Measurements from ENCODE around the gene CASK. TPM values are rescaled to one million over a fixed set of nuclear protein-coding genes. Genes with fewer than 3 reads are reported as not detected.

CASK gene
- total RNA-seq, 1 experiment from 2014 or later, result 29.4 TPM

DNA sequence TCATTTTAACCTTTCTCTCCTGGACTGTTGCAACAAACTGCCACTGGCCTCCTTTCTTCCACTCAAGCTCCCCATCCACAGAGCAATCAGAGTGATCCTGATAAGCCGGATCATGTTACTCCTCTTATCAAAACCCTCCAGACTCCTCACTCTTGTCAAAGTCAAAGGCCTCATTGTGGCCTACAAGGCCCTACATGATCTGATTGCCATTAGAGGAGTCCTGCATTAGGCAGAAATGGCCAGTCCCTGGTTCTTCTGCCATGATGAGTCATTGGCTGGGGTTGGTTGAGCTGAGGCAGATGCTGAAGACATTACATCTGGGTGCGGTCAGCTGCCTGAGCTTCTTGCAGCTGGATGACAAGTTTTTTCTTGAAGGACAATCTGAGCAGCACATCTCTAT lies 32.7 kb upstream of the CASK start:
- H3K27me3 ChIP-seq (ENCODE audit: insufficient read depth, low read depth), result no peaks in the 10 kb centered on the region
- no peaks in the 10 kb centered on the region for H4K20me1 ChIP-seq (ENCODE audit: insufficient read depth)
- TF ChIP-seq, protein P1, sequence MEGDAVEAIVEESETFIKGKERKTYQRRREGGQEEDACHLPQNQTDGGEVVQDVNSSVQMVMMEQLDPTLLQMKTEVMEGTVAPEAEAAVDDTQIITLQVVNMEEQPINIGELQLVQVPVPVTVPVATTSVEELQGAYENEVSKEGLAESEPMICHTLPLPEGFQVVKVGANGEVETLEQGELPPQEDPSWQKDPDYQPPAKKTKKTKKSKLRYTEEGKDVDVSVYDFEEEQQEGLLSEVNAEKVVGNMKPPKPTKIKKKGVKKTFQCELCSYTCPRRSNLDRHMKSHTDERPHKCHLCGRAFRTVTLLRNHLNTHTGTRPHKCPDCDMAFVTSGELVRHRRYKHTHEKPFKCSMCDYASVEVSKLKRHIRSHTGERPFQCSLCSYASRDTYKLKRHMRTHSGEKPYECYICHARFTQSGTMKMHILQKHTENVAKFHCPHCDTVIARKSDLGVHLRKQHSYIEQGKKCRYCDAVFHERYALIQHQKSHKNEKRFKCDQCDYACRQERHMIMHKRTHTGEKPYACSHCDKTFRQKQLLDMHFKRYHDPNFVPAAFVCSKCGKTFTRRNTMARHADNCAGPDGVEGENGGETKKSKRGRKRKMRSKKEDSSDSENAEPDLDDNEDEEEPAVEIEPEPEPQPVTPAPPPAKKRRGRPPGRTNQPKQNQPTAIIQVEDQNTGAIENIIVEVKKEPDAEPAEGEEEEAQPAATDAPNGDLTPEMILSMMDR (conservative IDR thresholded peaks at IDR 0.05), result no peak
- TF ChIP-seq EZH2 (IDR thresholded peaks at IDR 0.05; ENCODE audit: low read depth), result no peak
- H3K4me1 ChIP-seq (replicated peaks; ENCODE audit: insufficient read depth), result no peaks in the 10 kb centered on the region
- H3K27ac ChIP-seq, result no peak overlapping the region
- no peaks in the 10 kb centered on the region for H3F3A ChIP-seq (ENCODE audit: insufficient read depth, low read depth)
- H3K4me2 ChIP-seq, result no peak overlapping the region
- BruUV-seq (replicated peaks), result no TSS peak
- no peaks in the 10 kb centered on the region for H3K79me2 ChIP-seq (ENCODE audit: low read depth)
- no peak for DNase-seq
- H3K36me3 ChIP-seq (ENCODE audit: low read depth), result no peaks in the 10 kb centered on the region
- H3K9me3 ChIP-seq (ENCODE audit: insufficient read depth, low read depth), result no peaks in the 10 kb centered on the region
- CTCF ChIA-PET, result no interaction called here
- intact Hi-C loops (cut with micrococcal nuclease; ENCODE audit: unreplicated experiment), result no loop called here
- no peak overlapping the region for H3K4me3 ChIP-seq
- H2AFZ ChIP-seq, result no peak overlapping the region
- POLR2A ChIA-PET (ENCODE audit: unreplicated experiment), result no interaction called here
- no peaks in the 10 kb centered on the region for H3K9me2 ChIP-seq (ENCODE audit: insufficient read depth)

DNA sequence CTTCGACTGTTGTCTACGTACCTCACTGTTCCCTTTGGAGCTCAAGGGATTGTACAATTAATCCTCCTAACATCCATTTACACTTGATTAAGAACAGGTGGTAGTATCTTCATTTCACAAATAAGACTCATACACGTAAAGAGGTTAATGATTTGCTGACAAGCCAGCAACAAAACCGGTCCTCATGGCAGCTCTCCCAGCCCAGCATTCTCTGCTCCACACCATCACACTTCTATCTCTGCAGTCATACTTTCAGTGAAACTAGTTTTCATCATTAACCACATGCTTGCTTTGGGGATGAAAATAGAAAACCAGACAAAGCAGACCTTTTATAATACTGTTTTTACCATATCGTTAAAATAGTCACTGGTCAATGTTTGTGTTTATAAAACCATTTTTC lies 28.7 kb upstream of the CASK start:
- H3K79me2 ChIP-seq (ENCODE audit: low read depth), result no peaks in the 10 kb centered on the region
- no peaks in the 10 kb centered on the region for H3K36me3 ChIP-seq (ENCODE audit: low read depth)
- no peak overlapping the region for H3K4me2 ChIP-seq
- H3K9me2 ChIP-seq (ENCODE audit: insufficient read depth), result no peaks in the 10 kb centered on the region
- H3F3A ChIP-seq (ENCODE audit: insufficient read depth, low read depth), result no peaks in the 10 kb centered on the region
- no peak for TF ChIP-seq EZH2 (IDR thresholded peaks at IDR 0.05; ENCODE audit: low read depth)
- H3K4me1 ChIP-seq (replicated peaks; ENCODE audit: insufficient read depth), result no peaks in the 10 kb centered on the region
- H3K27ac ChIP-seq, result no peak overlapping the region
- no peak overlapping the region for H2AFZ ChIP-seq
- no peak overlapping the region for H3K4me3 ChIP-seq
- no peak for DNase-seq
- POLR2A ChIA-PET (ENCODE audit: unreplicated experiment), result no interaction called here
- CTCF ChIA-PET, result no interaction called here
- no TSS peak for BruUV-seq (replicated peaks)
- intact Hi-C loops (cut with micrococcal nuclease; ENCODE audit: unreplicated experiment), result no loop called here
- H4K20me1 ChIP-seq (ENCODE audit: insufficient read depth), result no peaks in the 10 kb centered on the region
- no peaks in the 10 kb centered on the region for H3K9me3 ChIP-seq (ENCODE audit: insufficient read depth, low read depth)
- H3K27me3 ChIP-seq (ENCODE audit: insufficient read depth, low read depth), result no peaks in the 10 kb centered on the region

DNA sequence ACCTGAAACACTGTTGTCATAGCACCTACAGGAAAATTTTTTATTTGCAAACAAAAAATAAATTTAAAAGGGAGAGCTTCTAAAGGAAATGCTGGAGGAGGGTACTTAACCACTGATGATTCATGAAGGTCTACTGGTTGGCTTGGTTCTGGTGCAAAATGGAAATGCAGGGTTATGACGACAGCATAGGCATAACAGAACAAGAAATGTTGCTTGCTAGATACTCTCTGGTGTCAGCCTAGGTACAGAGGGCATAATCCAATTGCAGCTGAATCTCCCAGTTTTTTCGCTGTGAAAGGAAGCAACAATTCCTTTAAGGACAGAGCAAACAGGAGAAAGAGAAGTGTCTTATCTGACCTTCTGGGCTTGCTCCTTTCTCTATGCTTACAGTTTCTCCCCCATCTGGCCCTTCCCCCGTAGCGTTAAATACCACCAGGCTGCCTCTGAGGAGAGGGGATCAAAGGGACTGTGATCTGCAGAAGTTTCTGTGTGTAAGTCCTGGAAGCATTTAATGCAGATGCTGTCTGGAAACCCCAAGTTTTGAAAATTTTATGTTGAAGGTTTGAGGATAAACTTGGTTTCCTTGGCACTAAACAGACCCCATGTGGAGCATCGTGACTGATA lies 23.7 kb upstream of the CASK start:
- Histone ChIP-seq H3K9me2 (ENCODE audit: insufficient read depth) (no peaks in the 10 kb centered on the region), H3K27ac (no peak overlapping the region), H3K4me3 (no peak overlapping the region), H3F3A (ENCODE audit: insufficient read depth, low read depth) (no peaks in the 10 kb centered on the region), H3K9me3 (ENCODE audit: insufficient read depth, low read depth) (no peaks in the 10 kb centered on the region), H3K27me3 (ENCODE audit: insufficient read depth, low read depth) (no peaks in the 10 kb centered on the region), H3K36me3 (ENCODE audit: low read depth) (no peaks in the 10 kb centered on the region), H3K4me2 (no peak overlapping the region), H2AFZ (no peak overlapping the region), H3K79me2 (ENCODE audit: low read depth) (no peaks in the 10 kb centered on the region), H3K4me1 (replicated peaks; ENCODE audit: insufficient read depth) (no peaks in the 10 kb centered on the region), H4K20me1 (ENCODE audit: insufficient read depth) (no peaks in the 10 kb centered on the region)
- BruUV-seq (replicated peaks), result no TSS peak
- DNase-seq, result no peak
- ChIA-PET POLR2A (ENCODE audit: unreplicated experiment) (no interaction called here), CTCF (no interaction called here)
- TF ChIP-seq, protein P1 (conservative IDR thresholded peaks at IDR 0.05), result no peak
- TF ChIP-seq EZH2 (IDR thresholded peaks at IDR 0.05; ENCODE audit: low read depth), result no peak
- intact Hi-C loops (cut with micrococcal nuclease; ENCODE audit: unreplicated experiment), result no loop called here

DNA sequence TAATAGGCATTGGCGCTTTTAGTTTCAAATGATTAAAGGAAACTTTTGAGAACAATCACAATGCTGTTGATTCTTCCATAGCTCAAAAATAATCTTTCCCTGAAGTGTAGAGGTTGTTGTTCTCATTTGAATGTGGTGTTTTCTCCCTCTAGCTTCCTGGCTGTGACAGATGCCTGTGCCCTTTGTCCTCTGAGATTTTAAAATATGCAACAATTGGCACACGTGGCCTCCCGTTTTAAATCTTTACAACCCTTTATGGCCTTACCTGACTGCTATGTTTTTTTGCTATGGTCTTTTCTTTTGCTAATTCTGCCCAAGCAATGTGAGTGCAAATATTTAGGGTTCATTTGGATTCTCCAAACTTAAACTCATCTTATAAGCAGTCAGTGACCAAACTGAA lies 22.9 kb upstream of the CASK start:
- Histone ChIP-seq H3K4me3 (no peak overlapping the region), H3K4me1 (replicated peaks; ENCODE audit: insufficient read depth) (no peaks in the 10 kb centered on the region), H3K27ac (no peak overlapping the region), H3K9me2 (ENCODE audit: insufficient read depth) (no peaks in the 10 kb centered on the region), H3K79me2 (ENCODE audit: low read depth) (no peaks in the 10 kb centered on the region), H3K27me3 (ENCODE audit: insufficient read depth, low read depth) (no peaks in the 10 kb centered on the region), H3F3A (ENCODE audit: insufficient read depth, low read depth) (no peaks in the 10 kb centered on the region), H3K9me3 (ENCODE audit: insufficient read depth, low read depth) (no peaks in the 10 kb centered on the region), H3K4me2 (no peak overlapping the region), H3K36me3 (ENCODE audit: low read depth) (no peaks in the 10 kb centered on the region), H4K20me1 (ENCODE audit: insufficient read depth) (no peaks in the 10 kb centered on the region), H2AFZ (no peak overlapping the region)
- no peak for TF ChIP-seq EZH2 (IDR thresholded peaks at IDR 0.05; ENCODE audit: low read depth)
- TF ChIP-seq, protein P1 (conservative IDR thresholded peaks at IDR 0.05), result no peak
- ChIA-PET CTCF (no interaction called here), POLR2A (ENCODE audit: unreplicated experiment) (no interaction called here)
- intact Hi-C loops (cut with micrococcal nuclease; ENCODE audit: unreplicated experiment), result no loop called here
- DNase-seq, result no peak
- no TSS peak for BruUV-seq (replicated peaks)

Measured in PC-9 (cell line).